Right atrium auricular region (tissue), 2 donors: ENCODE data around the gene LRBA. TPM values are rescaled to one million over a fixed set of nuclear protein-coding genes. Genes with fewer than 3 reads are reported as not detected.

Experiments used
- DNase-seq: peaks from one replicate; pipeline ENCODE4 v3.0.0-alpha.2; 2019; ENCODE audit warnings: low spot score
- H3K27ac ChIP-seq, 2 donors: fragments of 200-600 bp; sonication (generic); 1 replicate in 1 of 2; 2 replicates in 1 of 2; pipeline ENCODE4 v1.5.1; 2016 to 2019
- H3K27me3 ChIP-seq, 2 donors: fragments of 200-600 bp; sonication (generic); one replicate each; pipeline versions ENCODE4 v1.5.1 to v1.6.0; 2017 to 2019
- H3K36me3 ChIP-seq: fragments of 200-600 bp; sonication (generic); one replicate; pipeline ENCODE4 v1.5.1; 2016
- H3K4me1 ChIP-seq, 2 donors: fragments of 200-600 bp; sonication (generic); one replicate each; pipeline versions ENCODE4 v1.5.1 to v1.6.0; 2017 to 2019
- H3K4me3 ChIP-seq, 2 donors: fragments of 200-600 bp; sonication (generic); 1 replicate in 1 of 2; 2 replicates in 1 of 2; pipeline ENCODE4 v1.5.1; 2017 to 2019; ENCODE audit warnings: mild to moderate bottlenecking in 1 of 2, moderate library complexity in 1 of 2
- H3K9me3 ChIP-seq, 2 donors: fragments of 200-600 bp; sonication (generic); one replicate each; pipeline ENCODE4 v1.5.1; 2019
- CTCF ChIP-seq, 2 donors: fragments of 200-600 bp; sonication (generic); IDR thresholded peaks; one replicate each; pipeline ENCODE4 v1.5.1; 2019; ENCODE audit warnings: antibody characterized with exemption in 2 of 2
- total RNA-seq, 2 donors: library from RNA; depleted of rRNA; stranded (reverse); fragments of >200 nt; gene quantifications; one replicate each; pipeline ENCODE4 v1.1.0, GENCODE V29; 2016

Gene LRBA
- total RNA-seq, 2 donors from 2014 or later, result 20.8 to 37.7 TPM

GRCh38 chr4:150332961-150333360 lies 682.1 kb downstream of the LRBA start:
- DNase-seq, result no peak
- Histone ChIP-seq H3K4me3 (no peak overlapping the region), H3K9me3 (no peaks in the 10 kb centered on the region), H3K27me3 (no peaks in the 10 kb centered on the region), H3K4me1 (peaks cover 0 to 4% of the 10 kb centered on the region in 2 donors), H3K36me3 (no peaks in the 10 kb centered on the region), H3K27ac (no peak overlapping the region)
- TF ChIP-seq CTCF (IDR thresholded peaks at IDR 0.05), result no peak

GRCh38 chr4:150332086-150332485 lies 683.0 kb downstream of the LRBA start:
- H3K36me3 ChIP-seq, result no peaks in the 10 kb centered on the region
- DNase-seq, result no peak
- no peaks in the 10 kb centered on the region for H3K9me3 ChIP-seq
- H3K4me3 ChIP-seq, result no peak overlapping the region
- H3K4me1 ChIP-seq, result no peaks in the 10 kb centered on the region
- no peaks in the 10 kb centered on the region for H3K27me3 ChIP-seq
- TF ChIP-seq CTCF (IDR thresholded peaks at IDR 0.05), result no peak
- no peak overlapping the region for H3K27ac ChIP-seq

GRCh38 chr4:150329373-150329772 lies 685.7 kb downstream of the LRBA start:
- Histone ChIP-seq H3K4me1 (no peaks in the 10 kb centered on the region), H3K27me3 (no peaks in the 10 kb centered on the region), H3K9me3 (no peaks in the 10 kb centered on the region), H3K4me3 (no peak overlapping the region), H3K27ac (no peak overlapping the region), H3K36me3 (no peaks in the 10 kb centered on the region)
- no peak for DNase-seq
- TF ChIP-seq CTCF (IDR thresholded peaks at IDR 0.05), result no peak

- no peak overlapping the region for H3K4me3 ChIP-seq
- no peaks in the 10 kb centered on the region for H3K36me3 ChIP-seq
- no peaks in the 10 kb centered on the region for H3K4me1 ChIP-seq
- no peak for TF ChIP-seq CTCF (IDR thresholded peaks at IDR 0.05)
- H3K27ac ChIP-seq, result no peak overlapping the region
- no peak for DNase-seq
- H3K9me3 ChIP-seq, result no peaks in the 10 kb centered on the region
- H3K27me3 ChIP-seq, result no peaks in the 10 kb centered on the region
Measured at GRCh38 chr4:150328496-150328895, 686.6 kb downstream of the LRBA start.

GRCh38 chr4:150327262-150327780 lies 687.8 kb downstream of the LRBA start:
- Histone ChIP-seq H3K27me3 (no peaks in the 10 kb centered on the region), H3K27ac (no peak overlapping the region), H3K4me1 (no peaks in the 10 kb centered on the region), H3K36me3 (no peaks in the 10 kb centered on the region), H3K9me3 (no peaks in the 10 kb centered on the region), H3K4me3 (no peak overlapping the region)
- TF ChIP-seq CTCF (IDR thresholded peaks at IDR 0.05), result no peak
- no peak for DNase-seq

- H3K4me1 ChIP-seq, result no peaks in the 10 kb centered on the region
- no peaks in the 10 kb centered on the region for H3K9me3 ChIP-seq
- H3K27me3 ChIP-seq, result no peaks in the 10 kb centered on the region
- H3K27ac ChIP-seq, result no peak overlapping the region
- no peaks in the 10 kb centered on the region for H3K36me3 ChIP-seq
- no peak for TF ChIP-seq CTCF (IDR thresholded peaks at IDR 0.05)
- H3K4me3 ChIP-seq, result no peak overlapping the region
- DNase-seq, result no peak
Measured at GRCh38 chr4:150325872-150326271, 689.2 kb downstream of the LRBA start.
